Heart left ventricle (tissue), 13 donors: Measurements from ENCODE around the gene TSHZ1.

ENCODE experiments used
- CTCF ChIP-seq, 12 donors: fragments of 200-600 bp; sonication (generic) in 4 of 12; IDR thresholded peaks; one replicate each; pipeline versions ENCODE4 v1.5.0 to v1.8.0; 2018 to 2022; ENCODE audit warnings: antibody characterized with exemption in 12 of 12, mild to moderate bottlenecking in 5 of 12
- POLR2A ChIP-seq, 2 donors: fragments of 450-650 bp; IDR thresholded peaks; one replicate each; pipeline ENCODE4 v1.6.1; 2017; ENCODE audit warnings: antibody characterized with exemption in 2 of 2, mild to moderate bottlenecking in 2 of 2, moderate library complexity in 2 of 2
- donor health status: ischemic (EF 13 %, LVEDD 7.1; RV severe dilation, severe dysfunction).
- donor health status: DM: no; HTN: yes; CAD: no.
- donor health status: DM: no; HTN: no; CAD: no.
- donor health status: ischemic (EF 25% LVEDD 6.9; RV normal size, moderate dysfunction).
- donor health status: ischemic (EF 25% LVEDD 5.7; RV mildly dilated, moderate dysfunction).
- donor health status: ischemic (EF 35%, LVEDD 5.7; RV mildly dilated, moderate dysfunction).
- donor health status: nonischemic (EF 11% LVEDD 7.7; RV severe dilation, severe dysfunction).
- donor health status: DM: yes; HTN: yes; CAD: no.
- donor health status: PGD.
- donor health status: ischemic (EF 29% LVEDD 5.4; RV normal size, mild dysfunction).
- donor health status: nonischemic (EF 23%, LVEDD 6.1; RV moderate dilation, normal function).

GRCh38 chr18:75210274-75211001 lies at the start of gene TSHZ1:
- TF ChIP-seq CTCF (IDR thresholded peaks at IDR 0.05) (no peak), POLR2A (IDR thresholded peaks at IDR 0.05) (peak in 1 of 2 donors; percentile 81)
